ENCODE data around the gene EXO5.

GRCh38 chr1:40507973-40508372 lies 594 bp upstream of the EXO5 start:
- TF ChIP-seq CREB5 (CRISPR knock-in tag; IDR thresholded peaks at IDR 0.05; ENCODE audit: low read depth) (no peak), RARB (CRISPR knock-in tag; IDR thresholded peaks at IDR 0.05) (no peak), ZC3H10 (CRISPR knock-in tag; IDR thresholded peaks at IDR 0.05) (no peak), ZFP30 (CRISPR knock-in tag; IDR thresholded peaks at IDR 0.05) (no peak), PATZ1 (CRISPR knock-in tag; IDR thresholded peaks at IDR 0.05; ENCODE audit: borderline replicate concordance) (no peak), POU6F1 (CRISPR knock-in tag; IDR thresholded peaks at IDR 0.05; ENCODE audit: borderline replicate concordance, low read depth) (no peak), GLIS3 (CRISPR knock-in tag; IDR thresholded peaks at IDR 0.05) (no peak), ISL1 (CRISPR knock-in tag; IDR thresholded peaks at IDR 0.05) (no peak), PPARA (CRISPR knock-in tag; IDR thresholded peaks at IDR 0.05; ENCODE audit: borderline replicate concordance) (no peak)
